ENCODE results near the gene PAX5. TPM values are rescaled to one million over a fixed set of nuclear protein-coding genes. Genes with fewer than 3 reads are reported as not detected.

Gene PAX5
- polyA plus RNA-seq, 3 donors = 0.03 to 0.15 TPM; not detected in 1

GRCh38 chr9:37053684-37054362 is 19.8 kb upstream of the PAX5 start:
- DNase-seq = no peak
- Mint-ChIP-seq H3K9me3 (no peaks in the 10 kb centered on the region), H3K27me3 (ENCODE audit: low read depth in 3 of 3) (peaks cover 44 to 53% (median 52%) of the 10 kb centered on the region in 3 donors), H3K27ac (no peak overlapping the region), H3K36me3 (no peaks in the 10 kb centered on the region), H3K4me3 (peak overlapping the region in 1 of 2 donors; percentile 35), H3K4me1 (no peaks in the 10 kb centered on the region)
- Histone ChIP-seq H3K36me3 (replicated peaks in 1 of 2; ENCODE audit: control insufficient read depth in 1 of 2, insufficient read depth in 2 of 2, low read length in 2 of 2) (no peaks in the 10 kb centered on the region), H3K9me3 (replicated peaks in 1 of 2; ENCODE audit: control insufficient read depth in 1 of 2, insufficient read depth in 1 of 2, low read length in 2 of 2) (no peaks in the 10 kb centered on the region), H3K27ac (ENCODE audit: low read depth in 1 of 2, low read length in 2 of 2) (no peak overlapping the region), H2AFZ (ENCODE audit: insufficient read depth, low read depth, low read length, poor library complexity, severe bottlenecking) (no peak overlapping the region), H4K20me1 (ENCODE audit: insufficient read depth, low read length) (no peaks in the 10 kb centered on the region), H3K4me2 (replicated peaks; ENCODE audit: extremely low read depth, low read length, poor library complexity, severe bottlenecking) (no peak overlapping the region), H3K79me2 (ENCODE audit: insufficient read depth, low read length) (no peaks in the 10 kb centered on the region), H3K27me3 (ENCODE audit: control insufficient read depth in 2 of 2, insufficient read depth in 2 of 2, low read length in 2 of 2) (peaks cover 28 to 44% of the 10 kb centered on the region in 2 donors), H3K4me3 (replicated peaks in 1 of 3; ENCODE audit: low read depth in 2 of 3, low read length in 3 of 3) (no peak overlapping the region), H3K9ac (ENCODE audit: insufficient read depth, low read length, poor library complexity, severe bottlenecking) (no peak overlapping the region), H3K4me1 (ENCODE audit: control insufficient read depth in 1 of 2, insufficient read depth in 2 of 2, low read length in 2 of 2) (no peaks in the 10 kb centered on the region)
- TF ChIP-seq, protein P1, sequence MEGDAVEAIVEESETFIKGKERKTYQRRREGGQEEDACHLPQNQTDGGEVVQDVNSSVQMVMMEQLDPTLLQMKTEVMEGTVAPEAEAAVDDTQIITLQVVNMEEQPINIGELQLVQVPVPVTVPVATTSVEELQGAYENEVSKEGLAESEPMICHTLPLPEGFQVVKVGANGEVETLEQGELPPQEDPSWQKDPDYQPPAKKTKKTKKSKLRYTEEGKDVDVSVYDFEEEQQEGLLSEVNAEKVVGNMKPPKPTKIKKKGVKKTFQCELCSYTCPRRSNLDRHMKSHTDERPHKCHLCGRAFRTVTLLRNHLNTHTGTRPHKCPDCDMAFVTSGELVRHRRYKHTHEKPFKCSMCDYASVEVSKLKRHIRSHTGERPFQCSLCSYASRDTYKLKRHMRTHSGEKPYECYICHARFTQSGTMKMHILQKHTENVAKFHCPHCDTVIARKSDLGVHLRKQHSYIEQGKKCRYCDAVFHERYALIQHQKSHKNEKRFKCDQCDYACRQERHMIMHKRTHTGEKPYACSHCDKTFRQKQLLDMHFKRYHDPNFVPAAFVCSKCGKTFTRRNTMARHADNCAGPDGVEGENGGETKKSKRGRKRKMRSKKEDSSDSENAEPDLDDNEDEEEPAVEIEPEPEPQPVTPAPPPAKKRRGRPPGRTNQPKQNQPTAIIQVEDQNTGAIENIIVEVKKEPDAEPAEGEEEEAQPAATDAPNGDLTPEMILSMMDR (IDR thresholded peaks at IDR 0.05) = no peak
- intact Hi-C loops (cut with micrococcal nuclease) = no loop called here
- 63% methylated on average over 3 of the region's 5 CpGs for WGBS (ENCODE audit: insufficient coverage)

- Histone ChIP-seq H3K4me2 (replicated peaks; ENCODE audit: extremely low read depth, low read length, poor library complexity, severe bottlenecking) (no peak overlapping the region), H3K27ac (ENCODE audit: low read depth in 1 of 2, low read length in 2 of 2) (no peak overlapping the region), H3K79me2 (ENCODE audit: insufficient read depth, low read length) (no peaks in the 10 kb centered on the region), H3K4me1 (ENCODE audit: control insufficient read depth in 1 of 2, insufficient read depth in 2 of 2, low read length in 2 of 2) (no peaks in the 10 kb centered on the region), H3K27me3 (ENCODE audit: control insufficient read depth in 2 of 2, insufficient read depth in 2 of 2, low read length in 2 of 2) (peaks cover 19 to 47% of the 10 kb centered on the region in 2 donors), H3K9ac (ENCODE audit: insufficient read depth, low read length, poor library complexity, severe bottlenecking) (no peak overlapping the region), H3K9me3 (replicated peaks in 1 of 2; ENCODE audit: control insufficient read depth in 1 of 2, insufficient read depth in 1 of 2, low read length in 2 of 2) (no peaks in the 10 kb centered on the region), H2AFZ (ENCODE audit: insufficient read depth, low read depth, low read length, poor library complexity, severe bottlenecking) (no peak overlapping the region), H4K20me1 (ENCODE audit: insufficient read depth, low read length) (no peaks in the 10 kb centered on the region), H3K4me3 (replicated peaks in 1 of 3; ENCODE audit: low read depth in 2 of 3, low read length in 3 of 3) (no peak overlapping the region), H3K36me3 (replicated peaks in 1 of 2; ENCODE audit: control insufficient read depth in 1 of 2, insufficient read depth in 2 of 2, low read length in 2 of 2) (no peaks in the 10 kb centered on the region)
- H3K4me3 Mint-ChIP-seq = peak overlapping the region in 1 of 2 donors; percentile 42
- H3K27ac Mint-ChIP-seq = no peak overlapping the region
- H3K27me3 Mint-ChIP-seq (ENCODE audit: low read depth in 3 of 3) = peaks cover 42 to 57% (median 46%) of the 10 kb centered on the region in 3 donors
- no peaks in the 10 kb centered on the region for H3K4me1 Mint-ChIP-seq
- 70% methylated on average over 6 of the region's 7 CpGs for WGBS (ENCODE audit: insufficient coverage)
- intact Hi-C loops (cut with micrococcal nuclease) = no loop called here
- peaks cover 0 to 2% (median 0%) of the 10 kb centered on the region in 7 donors for H3K9me3 Mint-ChIP-seq
- DNase-seq = no peak
- TF ChIP-seq, protein P1 (IDR thresholded peaks at IDR 0.05) = no peak
- H3K36me3 Mint-ChIP-seq = no peaks in the 10 kb centered on the region
These were observed 12.6 kb upstream of the PAX5 start for GRCh38 chr9:37046683-37047082.
